ENCODE results near the gene ST6GALNAC2.

DNA sequence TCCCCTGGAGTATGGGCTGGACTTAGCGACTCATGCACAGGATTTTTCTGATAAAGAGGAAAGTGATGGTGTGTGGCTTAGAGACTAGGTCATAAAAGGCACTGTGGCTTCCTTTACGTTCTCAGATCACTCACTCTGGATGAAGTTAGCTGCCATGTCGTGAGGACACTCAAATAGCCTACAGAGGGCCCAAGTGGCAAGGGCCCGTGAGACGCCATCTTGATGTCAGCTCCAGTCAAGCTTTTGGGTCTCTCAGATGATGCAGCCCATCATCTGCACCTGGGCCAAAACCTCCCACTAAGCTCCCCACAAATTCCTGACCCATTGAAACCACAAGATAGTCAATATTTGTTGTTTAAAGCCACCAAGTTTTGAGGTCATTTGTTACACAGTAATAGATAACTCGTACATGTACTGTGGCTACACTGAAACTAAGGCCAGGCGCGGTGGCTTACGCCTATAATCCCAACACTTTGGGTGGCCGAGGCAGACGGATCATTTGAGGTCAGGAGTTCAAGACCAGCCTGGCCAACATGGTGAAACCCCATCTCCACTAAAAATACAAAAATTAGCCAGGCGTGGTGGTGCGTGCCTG lies 14.7 kb downstream of the ST6GALNAC2 start:
- TF ChIP-seq CTCF (IDR thresholded peaks at IDR 0.05) (no peak), POLR2AphosphoS5 (IDR thresholded peaks at IDR 0.05; ENCODE audit: low read depth, low read length) (no peak)

All from Panc1 (cell line).